Activated naive CD4-positive, alpha-beta T cell treated with Interleukin-2 at 50 U/mL for 16 hours (primary cell): ENCODE data around the gene OSBPL5.
A peak's percentile ranks its signal among the peaks of the same experiment; 100 is the strongest.

Experiments
- DNase-seq: peaks from one replicate; pipeline ENCODE4 v3.0.0-alpha.2; 2020

Gene OSBPL5

GRCh38 chr11:3165152-3165705 is at the start of gene OSBPL5:
OSBPL5 (minus strand) TSS chr11:3165310; CDS start chr11:3129148, 36,162 bp downstream.
- DNase-seq = peak; percentile 51

GRCh38 chr11:3214420-3214699 is 49.2 kb upstream of the OSBPL5 start:
- no peak for DNase-seq

- DNase-seq = no peak
Measured at GRCh38 chr11:3213659-3214419, 48.7 kb upstream of the OSBPL5 start.

GRCh38 chr11:3208272-3208671 is 43.2 kb upstream of the OSBPL5 start:
- no peak for DNase-seq

- no peak for DNase-seq
Measured at GRCh38 chr11:3207526-3208189, 42.5 kb upstream of the OSBPL5 start.

- DNase-seq = no peak
Measured at GRCh38 chr11:3206922-3207204, 41.8 kb upstream of the OSBPL5 start.

- no peak for DNase-seq
Measured at GRCh38 chr11:3206156-3206921, 41.2 kb upstream of the OSBPL5 start.

- no peak for DNase-seq
Measured at GRCh38 chr11:3205261-3206155, 40.4 kb upstream of the OSBPL5 start.

GRCh38 chr11:3204141-3205015 is 39.3 kb upstream of the OSBPL5 start:
- no peak for DNase-seq

- no peak for DNase-seq
Measured at GRCh38 chr11:3203221-3204043, 38.3 kb upstream of the OSBPL5 start.

GRCh38 chr11:3202759-3203158 is 37.6 kb upstream of the OSBPL5 start:
- no peak for DNase-seq

GRCh38 chr11:3202305-3202704 is 37.2 kb upstream of the OSBPL5 start:
- no peak for DNase-seq

GRCh38 chr11:3201677-3202181 is 36.6 kb upstream of the OSBPL5 start:
- DNase-seq = no peak

GRCh38 chr11:3201112-3201581 is 36.0 kb upstream of the OSBPL5 start:
- no peak for DNase-seq

- DNase-seq = no peak
Measured at GRCh38 chr11:3200388-3201111, 35.4 kb upstream of the OSBPL5 start.

GRCh38 chr11:3199537-3200295 is 34.6 kb upstream of the OSBPL5 start:
- no peak for DNase-seq

- no peak for DNase-seq
Measured at GRCh38 chr11:3198815-3199214, 33.7 kb upstream of the OSBPL5 start.

- no peak for DNase-seq
Measured at GRCh38 chr11:3197878-3198528, 32.9 kb upstream of the OSBPL5 start.
